CD8-positive, alpha-beta memory T cell (primary cell): Measurements from ENCODE around the gene NCBP2. TPM values are rescaled to one million over a fixed set of nuclear protein-coding genes. Genes with fewer than 3 reads are reported as not detected.

Experiments used
- CTCF ChIA-PET: fragments of 350-600 bp; sonication (Branson Sonifier 250); formaldehyde crosslinking; loops from one replicate; lab custom pipeline; 2021; ENCODE audit warnings: antibody characterized with exemption; lab: Charles Lee
- POLR2A ChIA-PET: fragments of 350-600 bp; sonication (Branson Sonifier 250); formaldehyde crosslinking; loops from one replicate; lab custom pipeline; 2021; ENCODE audit warnings: antibody characterized with exemption; lab: Charles Lee
- DNase-seq, 5 donors: peaks; one replicate each; pipeline versions ENCODE4 v3.0.0 to v3.0.0-alpha.2; 2020 to 2022; ENCODE audit warnings: mixed read lengths in 1 of 5
- H3K27ac ChIP-seq: one replicate; pipeline ENCODE4 v1.7.0; 2013; ENCODE audit warnings: low read depth, mild to moderate bottlenecking, low read length, moderate library complexity
- H3K27me3 ChIP-seq: 2 replicates; pipeline ENCODE4 v1.7.0; 2013; ENCODE audit warnings: low read length, mild to moderate bottlenecking; ENCODE audit not compliant: insufficient read depth, poor library complexity, severe bottlenecking
- H3K36me3 ChIP-seq: 2 replicates; pipeline ENCODE4 v1.7.0; 2013; ENCODE audit warnings: mild to moderate bottlenecking, low read length, moderate library complexity; ENCODE audit not compliant: insufficient read depth
- H3K4me1 ChIP-seq: 2 replicates; pipeline ENCODE4 v1.7.0; 2013; ENCODE audit warnings: mild to moderate bottlenecking, low read length, moderate library complexity; ENCODE audit not compliant: insufficient read depth
- H3K4me3 ChIP-seq: 2 replicates; pipeline ENCODE4 v1.7.0; 2013; ENCODE audit warnings: mild to moderate bottlenecking, low read length
- H3K9me3 ChIP-seq: 2 replicates; pipeline ENCODE4 v1.7.0; 2013; ENCODE audit warnings: mild to moderate bottlenecking, low read length
- H3K27ac Mint-ChIP-seq, 8 donors: one replicate each; pipeline ENCODE4 v1.8.0; 2020 to 2021; ENCODE audit warnings: mixed read lengths in 8 of 8, mild to moderate bottlenecking in 6 of 8, inconsistent platforms in 3 of 8, moderate library complexity in 3 of 8
- H3K27me3 Mint-ChIP-seq, 2 donors: one replicate each; pipeline ENCODE4 v1.8.0; 2020 to 2021; ENCODE audit warnings: mixed read lengths in 2 of 2, mild to moderate bottlenecking in 1 of 2, moderate library complexity in 1 of 2
- H3K36me3 Mint-ChIP-seq, 3 donors: one replicate each; pipeline ENCODE4 v1.8.0; 2020 to 2021; ENCODE audit warnings: mixed read lengths in 3 of 3, inconsistent platforms in 1 of 3, mild to moderate bottlenecking in 1 of 3
- H3K4me1 Mint-ChIP-seq, 3 donors: one replicate each; pipeline ENCODE4 v1.8.0; 2020 to 2021; ENCODE audit warnings: mixed read lengths in 3 of 3, inconsistent platforms in 1 of 3, mild to moderate bottlenecking in 1 of 3
- H3K4me3 Mint-ChIP-seq, 7 donors: one replicate each; pipeline ENCODE4 v1.8.0; 2020 to 2021; ENCODE audit warnings: mixed read lengths in 7 of 7, mild to moderate bottlenecking in 6 of 7, moderate library complexity in 4 of 7, inconsistent platforms in 2 of 7
- H3K9me3 Mint-ChIP-seq, 5 donors: one replicate each; pipeline ENCODE4 v1.8.0; 2020 to 2022; ENCODE audit warnings: mixed read lengths in 5 of 5, mild to moderate bottlenecking in 3 of 5, moderate library complexity in 2 of 5, inconsistent platforms in 1 of 5
- polyA plus RNA-seq: library from polyadenylated mRNA; unstranded; fragments of 300-500 nt; fragmentation: Illumina TruSeq; gene quantifications from one replicate; pipeline ENCODE4 v1.2.3, GENCODE V29; 2021
- total RNA-seq, 2 experiments: library from RNA; stranded (reverse); gene quantifications; one replicate each; pipeline ENCODE4 v1.2.3, GENCODE V29; 2021

Gene NCBP2
- total and polyA plus RNA-seq, 3 experiments from 2014 or later, result 70.7 to 131 (median 127) TPM

- no peaks in the 10 kb centered on the region for H3K36me3 ChIP-seq
- H3K27ac ChIP-seq, result no peak overlapping the region
- Mint-ChIP-seq H3K36me3 (peaks cover 0 to 13% (median 0%) of the 10 kb centered on the region in 3 donors), H3K4me1 (no peaks in the 10 kb centered on the region), H3K9me3 (peaks cover 7 to 12% (median 10%) of the 10 kb centered on the region in 5 donors), H3K27ac (no peak overlapping the region), H3K27me3 (peaks cover 5 to 31% of the 10 kb centered on the region in 2 donors), H3K4me3 (no peak overlapping the region)
- CTCF ChIA-PET, result interaction anchor here (0.7 to 1.1 kb wide), 3 partner anchors 11 to 19 kb away, joined by 3 read pairs; no protein-coding TSS in a partner anchor
- no peak overlapping the region for H3K4me3 ChIP-seq
- POLR2A ChIA-PET, result no interaction called here
- no peaks in the 10 kb centered on the region for H3K9me3 ChIP-seq
- no peak for DNase-seq
- H3K27me3 ChIP-seq, result no peaks in the 10 kb centered on the region
- no peaks in the 10 kb centered on the region for H3K4me1 ChIP-seq
Observed at GRCh38 chr3:196985954-196986885, 43.9 kb upstream of the NCBP2 start.

- DNase-seq, result peak in 1 of 5 donors; percentile 20
- no peak overlapping the region for H3K27ac ChIP-seq
- CTCF ChIA-PET, result no interaction called here
- Mint-ChIP-seq H3K27ac (no peak overlapping the region), H3K4me3 (no peak overlapping the region), H3K36me3 (peaks cover 0 to 13% (median 0%) of the 10 kb centered on the region in 3 donors), H3K4me1 (no peaks in the 10 kb centered on the region), H3K27me3 (peaks cover 5 to 34% of the 10 kb centered on the region in 2 donors), H3K9me3 (peaks cover 7 to 12% (median 10%) of the 10 kb centered on the region in 5 donors)
- no peak overlapping the region for H3K4me3 ChIP-seq
- POLR2A ChIA-PET, result no interaction called here
- no peaks in the 10 kb centered on the region for H3K36me3 ChIP-seq
- no peaks in the 10 kb centered on the region for H3K4me1 ChIP-seq
- H3K9me3 ChIP-seq, result no peaks in the 10 kb centered on the region
- H3K27me3 ChIP-seq, result no peaks in the 10 kb centered on the region
Observed at GRCh38 chr3:196985298-196985697, 43.0 kb upstream of the NCBP2 start.

GRCh38 chr3:196983186-196983585 lies 40.9 kb upstream of the NCBP2 start:
- Histone ChIP-seq H3K4me3 (no peak overlapping the region), H3K9me3 (no peaks in the 10 kb centered on the region), H3K27ac (no peak overlapping the region), H3K27me3 (no peaks in the 10 kb centered on the region), H3K36me3 (no peaks in the 10 kb centered on the region), H3K4me1 (no peaks in the 10 kb centered on the region)
- POLR2A ChIA-PET, result no interaction called here
- peaks cover 5 to 46% of the 10 kb centered on the region in 2 donors for H3K27me3 Mint-ChIP-seq
- no peak for DNase-seq
- peaks cover 7 to 12% (median 10%) of the 10 kb centered on the region in 5 donors for H3K9me3 Mint-ChIP-seq
- no peak overlapping the region for H3K27ac Mint-ChIP-seq
- CTCF ChIA-PET, result no interaction called here
- H3K4me3 Mint-ChIP-seq, result no peak overlapping the region
- peaks cover 4 to 7% (median 6%) of the 10 kb centered on the region in 3 donors for H3K4me1 Mint-ChIP-seq
- H3K36me3 Mint-ChIP-seq, result peaks cover 0 to 13% (median 0%) of the 10 kb centered on the region in 3 donors

- no peak overlapping the region for H3K27ac Mint-ChIP-seq
- ChIA-PET CTCF (no interaction called here), POLR2A (no interaction called here)
Observed at GRCh38 chr3:196981657-196982056, 39.3 kb upstream of the NCBP2 start.

GRCh38 chr3:196979545-196979944 lies 37.2 kb upstream of the NCBP2 start:
- Mint-ChIP-seq H3K27me3 (peaks cover 1 to 37% of the 10 kb centered on the region in 2 donors), H3K27ac (peak overlapping the region in 1 of 8 donors; percentile 29), H3K9me3 (peaks cover 7 to 10% (median 9%) of the 10 kb centered on the region in 5 donors), H3K4me3 (no peak overlapping the region), H3K4me1 (peaks cover 4 to 7% (median 6%) of the 10 kb centered on the region in 3 donors), H3K36me3 (peaks cover 0 to 13% (median 0%) of the 10 kb centered on the region in 3 donors)
- H3K27me3 ChIP-seq, result no peaks in the 10 kb centered on the region
- no peak overlapping the region for H3K27ac ChIP-seq
- no peak overlapping the region for H3K4me3 ChIP-seq
- no peaks in the 10 kb centered on the region for H3K4me1 ChIP-seq
- POLR2A ChIA-PET, result no interaction called here
- CTCF ChIA-PET, result interaction anchor here (1.2 to 1.3 kb wide), 2 partner anchors 10 to 11 kb away, joined by 3 read pairs; partner anchors contain the start of gene PIGZ
- no peaks in the 10 kb centered on the region for H3K9me3 ChIP-seq
- DNase-seq, result no peak
- H3K36me3 ChIP-seq, result no peaks in the 10 kb centered on the region

More at GRCh38 chr3:196981657-196982056, 39.3 kb upstream of the NCBP2 start:
- no peak overlapping the region for H3K4me3 ChIP-seq
- H3K4me1 Mint-ChIP-seq, result peaks cover 4 to 7% (median 6%) of the 10 kb centered on the region in 3 donors
- no peak for DNase-seq
- no peaks in the 10 kb centered on the region for H3K36me3 ChIP-seq
- H3K4me1 ChIP-seq, result no peaks in the 10 kb centered on the region
- H3K9me3 ChIP-seq, result no peaks in the 10 kb centered on the region
- peaks cover 0 to 13% (median 0%) of the 10 kb centered on the region in 3 donors for H3K36me3 Mint-ChIP-seq
- no peaks in the 10 kb centered on the region for H3K27me3 ChIP-seq
- H3K9me3 Mint-ChIP-seq, result peaks cover 7 to 10% (median 10%) of the 10 kb centered on the region in 5 donors
- H3K4me3 Mint-ChIP-seq, result no peak overlapping the region
- H3K27me3 Mint-ChIP-seq, result peaks cover 5 to 47% of the 10 kb centered on the region in 2 donors
- no peak overlapping the region for H3K27ac ChIP-seq

- no peaks in the 10 kb centered on the region for H3K36me3 ChIP-seq
- ChIA-PET CTCF (no interaction called here), POLR2A (no interaction called here)
- Mint-ChIP-seq H3K27ac (peak overlapping the region in 1 of 8 donors; percentile 21), H3K4me1 (peaks cover 4 to 7% (median 6%) of the 10 kb centered on the region in 3 donors), H3K27me3 (peaks cover 1 to 27% of the 10 kb centered on the region in 2 donors), H3K9me3 (peaks cover 0 to 3% (median 1%) of the 10 kb centered on the region in 5 donors), H3K4me3 (no peak overlapping the region), H3K36me3 (peaks cover 0 to 5% (median 0%) of the 10 kb centered on the region in 3 donors)
- H3K4me3 ChIP-seq, result no peak overlapping the region
- no peak overlapping the region for H3K27ac ChIP-seq
- no peaks in the 10 kb centered on the region for H3K27me3 ChIP-seq
- no peak for DNase-seq
- no peaks in the 10 kb centered on the region for H3K4me1 ChIP-seq
- H3K9me3 ChIP-seq, result no peaks in the 10 kb centered on the region
Observed at GRCh38 chr3:196976941-196977340, 34.6 kb upstream of the NCBP2 start.

- Histone ChIP-seq H3K27ac (no peak overlapping the region), H3K36me3 (no peaks in the 10 kb centered on the region), H3K27me3 (no peaks in the 10 kb centered on the region), H3K4me1 (no peaks in the 10 kb centered on the region), H3K9me3 (no peaks in the 10 kb centered on the region), H3K4me3 (no peak overlapping the region)
- H3K9me3 Mint-ChIP-seq, result peaks cover 0 to 1% (median 0%) of the 10 kb centered on the region in 5 donors
- H3K36me3 Mint-ChIP-seq, result no peaks in the 10 kb centered on the region
- no peak for DNase-seq
- H3K4me1 Mint-ChIP-seq, result peaks cover 8% of the 10 kb centered on the region in 3 donors
- no peak overlapping the region for H3K4me3 Mint-ChIP-seq
- peak overlapping the region in 1 of 8 donors; percentile 6 for H3K27ac Mint-ChIP-seq
- CTCF ChIA-PET, result interaction anchor here (1.0 to 1.5 kb wide), 2 partner anchors 11 to 138 kb away, joined by 3 to 4 read pairs; no protein-coding TSS in a partner anchor
- POLR2A ChIA-PET, result no interaction called here
- peaks cover 1 to 19% of the 10 kb centered on the region in 2 donors for H3K27me3 Mint-ChIP-seq
Observed at GRCh38 chr3:196975349-196975748, 33.0 kb upstream of the NCBP2 start.
